ENCODE results near the gene FGF23.

FGF23 gene

DNA sequence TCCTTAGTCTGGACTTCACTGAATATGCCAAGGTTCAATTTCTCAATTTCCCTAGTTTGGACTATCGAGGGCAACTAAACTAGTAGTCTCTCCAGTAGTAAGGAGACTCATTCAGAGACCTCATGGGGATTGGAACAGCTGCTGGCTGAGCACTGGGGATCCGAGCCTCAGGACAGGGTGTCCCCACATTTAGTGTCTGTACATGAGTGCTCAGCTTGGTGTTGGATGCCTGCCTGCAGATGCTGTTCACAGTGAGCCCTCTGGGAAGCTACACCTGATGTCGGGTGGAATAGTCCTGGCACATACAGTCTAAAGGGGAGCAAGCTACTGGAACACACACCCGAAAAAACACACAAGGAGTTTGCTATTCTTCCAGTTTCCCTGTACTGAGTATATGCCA is 820 bp upstream of the FGF23 start:
- no peak for DNase-seq

DNA sequence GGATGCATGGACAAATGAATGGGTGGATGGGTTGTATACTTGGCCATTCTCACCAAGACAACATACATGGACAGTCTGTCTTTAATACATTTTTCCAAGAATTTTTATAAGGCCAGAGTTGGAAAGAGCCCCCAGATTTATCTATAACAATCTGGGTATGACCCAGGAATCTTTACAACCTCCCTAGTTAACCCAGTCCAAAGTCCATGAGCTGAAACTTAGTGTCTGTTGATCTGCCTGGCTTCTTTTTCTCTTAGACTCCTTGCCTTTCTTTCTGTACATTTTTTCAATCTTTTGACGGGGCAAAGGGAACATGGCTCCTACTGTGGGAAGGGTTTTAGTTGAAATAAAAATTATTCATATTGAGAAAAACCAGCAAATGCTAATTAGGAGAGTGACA is 740 bp downstream of the FGF23 start:
- no peak for DNase-seq

- DNase-seq: no peak
Measured at GRCh38 chr12:4375449-4375848, 4.1 kb downstream of the FGF23 start.

GRCh38 chr12:4372653-4373052 is 6.9 kb downstream of the FGF23 start:
- DNase-seq: no peak

GRCh38 chr12:4370265-4370664 is 9.2 kb downstream of the FGF23 start:
- no peak for DNase-seq

- DNase-seq: no peak
Measured at GRCh38 chr12:4369548-4369947, 10.0 kb downstream of the FGF23 start.

DNA sequence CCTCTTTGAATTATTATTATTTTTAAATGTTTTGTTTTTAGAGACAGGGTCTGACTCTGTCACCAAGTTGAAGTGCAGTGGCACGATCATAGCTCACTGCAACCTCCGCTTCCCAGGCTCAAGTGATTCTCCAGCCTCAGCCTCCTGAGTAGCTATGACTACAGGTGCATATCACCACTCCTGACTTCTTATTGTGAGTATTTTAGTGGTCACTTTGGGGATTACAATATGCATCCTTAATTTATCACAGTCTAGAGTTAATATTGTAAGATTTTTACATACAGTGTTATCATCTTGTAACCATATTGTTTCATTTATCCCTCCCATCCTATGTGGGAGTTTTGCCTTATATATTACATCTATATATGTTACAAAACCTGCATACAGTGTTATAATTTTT is 13.4 kb downstream of the FGF23 start:
- no peak for DNase-seq

GRCh38 chr12:4356041-4356327 is 23.5 kb downstream of the FGF23 start:
- DNase-seq: peak; percentile 86

DNA sequence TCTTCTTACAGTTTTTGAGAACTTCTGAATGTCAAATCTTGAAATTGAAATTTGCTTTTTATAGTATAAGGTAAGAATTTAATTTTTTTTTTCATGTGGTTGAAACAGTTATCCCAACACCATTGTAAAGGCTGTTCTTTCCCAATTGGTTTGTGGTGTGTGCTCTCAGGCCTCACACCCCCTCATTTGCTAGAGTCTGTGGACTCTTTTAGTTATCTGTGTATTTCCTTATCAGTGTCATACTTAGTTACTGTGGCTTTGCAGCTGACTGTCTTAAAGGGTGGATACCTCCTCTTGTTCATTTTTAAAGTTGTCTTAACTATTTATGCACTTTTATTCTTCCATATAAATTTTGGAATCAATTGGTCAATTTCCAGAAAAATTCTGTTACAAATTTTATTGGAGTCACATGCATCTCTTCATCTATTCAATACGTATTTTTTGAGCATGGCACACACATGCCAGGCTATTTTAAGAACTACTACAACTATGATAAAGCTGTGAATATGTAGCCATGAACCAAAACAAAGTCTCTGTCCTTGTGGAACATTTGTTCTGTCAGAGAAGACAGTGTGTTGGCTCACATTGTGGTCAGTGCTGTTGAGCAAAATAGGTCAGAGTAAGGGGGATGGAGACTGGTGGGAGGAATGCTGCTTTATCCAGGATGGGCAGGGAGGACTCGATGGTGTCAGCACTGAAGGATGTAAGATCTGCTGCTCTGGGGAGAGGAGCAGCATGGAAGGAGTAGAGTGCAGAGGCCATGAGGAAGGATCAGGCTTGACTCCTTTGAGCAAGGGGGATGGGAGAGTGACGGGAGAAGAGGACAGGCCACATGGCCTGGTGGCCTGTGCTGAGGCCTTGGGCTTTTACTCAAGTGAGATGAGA is 24.1 kb downstream of the FGF23 start:
- no peak for DNase-seq

DNA sequence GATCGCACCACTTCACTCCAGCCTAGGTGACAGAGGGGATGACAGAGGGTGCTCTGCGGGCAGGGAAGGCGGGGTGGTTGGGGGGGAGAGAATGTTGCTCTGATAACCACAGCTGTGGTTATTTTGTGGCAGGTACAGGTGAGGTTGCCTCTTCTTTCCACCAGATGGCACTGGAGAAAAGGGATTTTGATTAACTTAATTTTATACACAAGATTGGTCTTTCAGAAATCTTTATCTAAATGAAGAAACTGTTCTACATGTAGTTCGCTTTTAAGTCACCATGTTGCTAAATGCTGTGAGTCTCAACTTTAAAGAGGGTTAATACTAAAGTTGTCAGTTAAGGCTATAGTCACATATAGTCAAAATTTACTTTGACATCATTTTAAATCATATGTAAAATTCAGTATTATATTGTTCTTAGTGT is 25.7 kb downstream of the FGF23 start:
- peak; percentile 57 for DNase-seq

GRCh38 chr12:4346931-4347330 is 32.6 kb downstream of the FGF23 start:
- DNase-seq: no peak

DNA sequence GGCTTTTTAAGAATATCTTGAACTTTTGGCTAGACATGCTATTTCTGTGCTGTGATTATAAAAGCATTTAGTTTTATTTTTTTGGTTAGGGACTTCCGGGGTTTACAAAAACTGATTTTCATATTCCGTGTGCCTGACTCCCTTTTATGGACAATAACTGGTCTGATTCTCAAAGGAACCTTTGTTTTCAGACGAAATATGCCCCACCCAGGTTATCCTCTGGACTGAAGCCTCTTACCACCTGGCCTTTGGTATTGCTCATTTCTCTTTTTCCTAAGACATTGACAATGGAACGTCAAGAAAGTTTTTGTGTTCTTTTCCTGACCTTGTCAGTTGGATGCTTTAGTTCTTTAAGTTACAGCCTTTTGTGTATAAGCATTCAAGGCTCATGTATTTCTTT is 47.7 kb downstream of the FGF23 start:
- DNase-seq: no peak

- DNase-seq: no peak
Measured at GRCh38 chr12:4331221-4331620, 48.3 kb downstream of the FGF23 start.

- no peak for DNase-seq
Measured at GRCh38 chr12:4330203-4330602, 49.3 kb downstream of the FGF23 start.

GRCh38 chr12:4327293-4327692 is 52.2 kb downstream of the FGF23 start:
- no peak for DNase-seq

GRCh38 chr12:4325966-4326365 is 53.5 kb downstream of the FGF23 start:
- no peak for DNase-seq

GRCh38 chr12:4324366-4324765 is 55.1 kb downstream of the FGF23 start:
- no peak for DNase-seq

GRCh38 chr12:4323396-4323795 is 56.1 kb downstream of the FGF23 start:
- no peak for DNase-seq

DNA sequence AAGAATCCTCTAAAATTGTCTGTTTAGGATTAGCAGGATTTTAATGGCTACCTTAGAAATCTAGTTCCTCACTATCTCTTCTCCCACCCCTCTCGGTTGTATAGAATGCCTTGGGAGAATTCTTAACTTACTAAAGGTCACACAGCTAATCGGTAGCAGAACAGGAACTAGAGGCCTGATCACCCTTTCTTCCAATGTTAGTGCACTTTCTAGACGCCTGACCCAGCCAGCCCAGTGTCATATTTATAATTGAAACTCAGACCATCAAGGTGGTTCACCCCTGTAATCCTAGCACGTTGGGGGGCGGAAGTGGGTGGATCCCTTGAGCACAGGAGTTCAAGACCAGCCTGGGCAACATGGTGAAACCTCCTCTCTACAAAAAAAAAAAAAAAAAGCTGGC is 56.8 kb downstream of the FGF23 start:
- DNase-seq: no peak

DNA sequence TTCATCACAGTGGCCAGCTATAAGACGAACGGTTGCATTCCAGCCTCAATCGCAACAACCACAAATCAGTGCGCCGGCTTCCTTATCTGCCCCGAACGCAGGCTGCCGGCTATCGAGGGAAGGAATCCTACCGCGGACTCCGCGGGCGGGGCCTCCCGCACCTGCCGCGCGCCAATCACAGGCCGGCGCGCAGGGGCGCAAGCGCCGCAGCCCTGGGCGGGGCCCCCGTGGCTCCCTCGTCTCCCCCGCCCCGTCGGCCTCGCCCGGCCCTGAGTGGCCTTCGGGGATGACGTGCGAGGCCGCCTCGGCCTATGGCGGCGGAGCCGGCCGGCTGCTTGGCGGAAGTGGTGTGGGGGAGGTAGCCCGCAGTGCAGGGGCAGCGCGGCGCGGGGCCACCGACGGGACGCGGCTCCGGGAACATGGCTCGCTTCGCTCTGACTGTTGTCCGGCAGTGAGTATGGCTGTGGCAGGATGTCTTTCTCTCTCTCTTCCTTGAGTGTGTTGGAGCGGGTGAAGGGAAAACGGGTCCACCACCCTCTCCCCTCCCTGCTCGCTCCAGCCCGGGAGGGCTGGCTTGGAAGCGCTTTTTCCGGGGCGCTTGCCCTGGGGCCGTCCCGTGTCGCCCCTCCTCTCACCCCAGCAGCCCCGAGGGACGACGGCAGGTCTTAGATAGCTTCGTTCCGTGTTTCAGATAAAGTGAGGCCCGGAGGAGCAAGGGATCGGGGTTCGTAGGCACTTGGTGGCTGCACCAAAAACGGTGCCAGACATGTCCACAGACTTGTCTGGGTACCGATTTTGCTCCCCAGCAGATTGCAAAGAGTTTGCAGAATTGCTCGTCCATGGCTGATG is 58.4 kb downstream of the FGF23 start, which contains the start of gene TIGAR:
Gene TIGAR (plus strand): TSS at position 361 of the 849 bp plus-strand sequence. CDS start 59 bp downstream, at position 420.
- peak; percentile 94 for DNase-seq

DNA sequence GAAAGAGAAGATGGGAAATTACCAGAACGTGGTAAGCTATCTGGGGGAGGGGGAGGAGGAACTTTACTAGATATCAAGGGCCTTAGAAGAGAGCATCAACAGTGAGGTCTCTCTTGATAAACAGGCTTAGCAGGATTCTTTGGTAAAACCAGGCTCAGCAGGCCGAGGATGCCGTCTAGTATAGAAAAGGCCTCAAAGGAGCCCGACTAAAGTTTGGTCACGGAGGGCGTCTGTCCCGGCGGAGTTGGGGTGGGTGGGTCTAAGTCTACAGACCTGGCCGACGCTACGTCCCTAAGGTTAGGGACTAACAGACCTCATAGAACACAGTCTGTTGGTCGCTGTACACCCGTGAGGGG is 59.0 kb downstream of the FGF23 start:
- DNase-seq: no peak
